ENCODE data around the gene PCSK2. TPM values are rescaled to one million over a fixed set of nuclear protein-coding genes. Genes with fewer than 3 reads are reported as not detected.

Gene PCSK2
- total and polyA plus RNA-seq, 2 donors (not counting 3 experiments of a cell fraction or from before 2014, with no cell fraction given) = not detected

DNA sequence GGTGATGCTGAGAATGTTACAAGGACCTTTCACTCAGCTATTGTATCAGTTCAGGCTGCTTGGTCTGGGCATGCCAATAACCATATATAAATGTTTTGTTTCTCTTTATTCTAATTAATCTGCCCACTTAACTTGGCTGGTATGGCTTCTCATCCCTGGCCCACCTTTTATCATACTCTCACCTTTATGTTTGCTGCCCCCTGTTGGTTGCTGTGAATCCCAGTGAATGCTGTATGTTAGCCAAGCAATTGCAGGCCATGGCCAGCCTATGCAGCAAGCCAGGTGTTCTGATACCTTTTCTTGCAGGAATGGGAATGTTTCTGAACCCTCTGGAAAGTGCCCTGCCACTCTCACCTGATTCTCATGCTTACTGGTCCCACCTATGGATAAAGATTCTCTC lies 54.6 kb downstream of the PCSK2 start:
- no peaks in the 10 kb centered on the region for H3K4me1 ChIP-seq (ENCODE audit: control insufficient read depth, extremely low read depth, insufficient read depth, low read length)
- H2AFZ ChIP-seq (ENCODE audit: low read depth, low read length) = no peak overlapping the region
- H3K9me1 ChIP-seq (replicated peaks; ENCODE audit: control insufficient read depth, extremely low read depth, insufficient read depth, low read length) = no peaks in the 10 kb centered on the region
- CTCF ChIA-PET = interaction anchor here (1.7 kb wide), 1 partner anchor 16 kb away, joined by 3 read pairs; no protein-coding TSS in a partner anchor
- H3K4me3 ChIP-seq (replicated peaks in 1 of 3; ENCODE audit: insufficient read depth in 1 of 3, low read depth in 1 of 3, low read length in 3 of 3) = no peak overlapping the region
- dilution Hi-C loops (cut with MboI; ENCODE audit: extremely low pct_ligation_motif_present, low sequenced_read_pairs) (no loop called here), intact Hi-C loops (cut with micrococcal nuclease) (no loop called here)
- no peak overlapping the region for H3K4me2 ChIP-seq (ENCODE audit: insufficient read depth, low read length)
- H4K20me1 ChIP-seq (replicated peaks; ENCODE audit: control insufficient read depth, extremely low read depth, insufficient read depth, low read length) = no peaks in the 10 kb centered on the region
- POLR2A ChIA-PET = no interaction called here
- no peak for TF ChIP-seq MYC (IDR thresholded peaks at IDR 0.05; ENCODE audit: low read depth, low read length)
- no peak for TF ChIP-seq POLR2A (IDR thresholded peaks at IDR 0.05; ENCODE audit: low read depth, low read length)
- TF ChIP-seq, protein P1, sequence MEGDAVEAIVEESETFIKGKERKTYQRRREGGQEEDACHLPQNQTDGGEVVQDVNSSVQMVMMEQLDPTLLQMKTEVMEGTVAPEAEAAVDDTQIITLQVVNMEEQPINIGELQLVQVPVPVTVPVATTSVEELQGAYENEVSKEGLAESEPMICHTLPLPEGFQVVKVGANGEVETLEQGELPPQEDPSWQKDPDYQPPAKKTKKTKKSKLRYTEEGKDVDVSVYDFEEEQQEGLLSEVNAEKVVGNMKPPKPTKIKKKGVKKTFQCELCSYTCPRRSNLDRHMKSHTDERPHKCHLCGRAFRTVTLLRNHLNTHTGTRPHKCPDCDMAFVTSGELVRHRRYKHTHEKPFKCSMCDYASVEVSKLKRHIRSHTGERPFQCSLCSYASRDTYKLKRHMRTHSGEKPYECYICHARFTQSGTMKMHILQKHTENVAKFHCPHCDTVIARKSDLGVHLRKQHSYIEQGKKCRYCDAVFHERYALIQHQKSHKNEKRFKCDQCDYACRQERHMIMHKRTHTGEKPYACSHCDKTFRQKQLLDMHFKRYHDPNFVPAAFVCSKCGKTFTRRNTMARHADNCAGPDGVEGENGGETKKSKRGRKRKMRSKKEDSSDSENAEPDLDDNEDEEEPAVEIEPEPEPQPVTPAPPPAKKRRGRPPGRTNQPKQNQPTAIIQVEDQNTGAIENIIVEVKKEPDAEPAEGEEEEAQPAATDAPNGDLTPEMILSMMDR (IDR thresholded peaks at IDR 0.05; ENCODE audit: extremely low read depth in 1 of 2, insufficient read depth in 1 of 2, low read depth in 1 of 2, low read length in 2 of 2) = peak in 1 of 2 donors; percentile 11
- TF ChIP-seq, protein P2, sequence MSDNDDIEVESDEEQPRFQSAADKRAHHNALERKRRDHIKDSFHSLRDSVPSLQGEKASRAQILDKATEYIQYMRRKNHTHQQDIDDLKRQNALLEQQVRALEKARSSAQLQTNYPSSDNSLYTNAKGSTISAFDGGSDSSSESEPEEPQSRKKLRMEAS (IDR thresholded peaks at IDR 0.05; ENCODE audit: insufficient read depth, insufficient read length) = no peak
- FAIRE-seq (no peak), DNase-seq (ENCODE audit: low read depth, low spot score) (no peak)
- H3K36me3 ChIP-seq (ENCODE audit: control insufficient read depth in 2 of 2, extremely low read depth in 1 of 2, insufficient read depth in 2 of 2, low read length in 2 of 2) = no peaks in the 10 kb centered on the region
- no peaks in the 10 kb centered on the region for H3K27me3 ChIP-seq (ENCODE audit: control insufficient read depth in 2 of 2, insufficient read depth in 2 of 2, low read length in 2 of 2)
- no peaks in the 10 kb centered on the region for H3K9me3 ChIP-seq (replicated peaks; ENCODE audit: control insufficient read depth, insufficient read depth, low read length)
- no peaks in the 10 kb centered on the region for H3K79me2 ChIP-seq (ENCODE audit: control insufficient read depth, insufficient read depth, low read length)
- no peak overlapping the region for H3K27ac ChIP-seq (ENCODE audit: insufficient read depth, low read depth, low read length)
- no peak overlapping the region for H3K9ac ChIP-seq (replicated peaks; ENCODE audit: extremely low read depth, insufficient read depth, low read length)
- no TSS peak for BruUV-seq (replicated peaks)

DNA sequence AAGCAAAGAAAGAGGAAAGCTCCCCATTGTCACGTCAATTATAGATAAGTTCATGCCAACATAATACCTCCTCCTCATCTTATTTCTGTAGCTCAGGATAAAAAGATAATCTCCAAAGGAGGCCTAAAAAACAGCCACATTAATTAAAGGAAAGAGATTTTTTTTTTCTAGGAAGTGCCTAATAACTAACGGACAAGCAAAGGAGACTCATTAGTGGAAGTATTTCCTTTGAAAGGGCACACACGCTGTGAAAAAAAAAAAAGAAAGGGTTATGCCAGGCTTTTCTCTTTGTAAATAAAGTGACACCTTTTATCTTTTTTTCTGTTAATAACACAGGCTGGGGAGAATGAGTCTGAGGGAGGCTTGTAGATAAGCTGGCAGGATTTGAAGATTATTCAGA lies 55.7 kb downstream of the PCSK2 start:
- H3K4me1 ChIP-seq (ENCODE audit: control insufficient read depth, extremely low read depth, insufficient read depth, low read length) = no peaks in the 10 kb centered on the region
- H3K27ac ChIP-seq (ENCODE audit: insufficient read depth, low read depth, low read length) = no peak overlapping the region
- no peaks in the 10 kb centered on the region for H3K9me3 ChIP-seq (replicated peaks; ENCODE audit: control insufficient read depth, insufficient read depth, low read length)
- no peak for TF ChIP-seq EZH2 (IDR thresholded peaks at IDR 0.05; ENCODE audit: borderline replicate concordance, low read depth, low read length, severe bottlenecking)
- DNase-seq (ENCODE audit: low read depth, low spot score) (no peak), FAIRE-seq (no peak)
- H2AFZ ChIP-seq (ENCODE audit: low read depth, low read length) = no peak overlapping the region
- BruUV-seq (replicated peaks) = no TSS peak
- H3K9me1 ChIP-seq (replicated peaks; ENCODE audit: control insufficient read depth, extremely low read depth, insufficient read depth, low read length) = no peaks in the 10 kb centered on the region
- no peaks in the 10 kb centered on the region for H3K36me3 ChIP-seq (ENCODE audit: control insufficient read depth in 2 of 2, extremely low read depth in 1 of 2, insufficient read depth in 2 of 2, low read length in 2 of 2)
- H3K9ac ChIP-seq (replicated peaks; ENCODE audit: extremely low read depth, insufficient read depth, low read length) = no peak overlapping the region
- H3K4me2 ChIP-seq (ENCODE audit: insufficient read depth, low read length) = no peak overlapping the region
- H4K20me1 ChIP-seq (replicated peaks; ENCODE audit: control insufficient read depth, extremely low read depth, insufficient read depth, low read length) = no peaks in the 10 kb centered on the region
- H3K27me3 ChIP-seq (ENCODE audit: control insufficient read depth in 2 of 2, insufficient read depth in 2 of 2, low read length in 2 of 2) = no peaks in the 10 kb centered on the region
- ChIA-PET CTCF (interaction anchor here (1.0 to 1.7 kb wide), 2 partner anchors 15 to 124 kb away, joined by 3 read pairs; no protein-coding TSS in a partner anchor), POLR2A (no interaction called here)
- intact Hi-C loops (cut with micrococcal nuclease) = no loop called here
- no peaks in the 10 kb centered on the region for H3K79me2 ChIP-seq (ENCODE audit: control insufficient read depth, insufficient read depth, low read length)
- no peak overlapping the region for H3K4me3 ChIP-seq (replicated peaks in 1 of 3; ENCODE audit: insufficient read depth in 1 of 3, low read depth in 1 of 3, low read length in 3 of 3)
- dilution Hi-C loops (cut with MboI; ENCODE audit: extremely low pct_ligation_motif_present, low sequenced_read_pairs) = no loop called here

All from endothelial cell of umbilical vein (primary cell).